ENCODE results near the gene MPDZ.

GRCh38 chr9:13179257-13179656 is 100.2 kb downstream of the MPDZ start:
- TF ChIP-seq CTCF (IDR thresholded peaks at IDR 0.05), result no peak
- TF ChIP-seq POLR2AphosphoS5 (IDR thresholded peaks at IDR 0.05), result no peak
- no peak for TF ChIP-seq EP300 (IDR thresholded peaks at IDR 0.05)

Data from stomach (tissue), 4 donors.